ENCODE measurements around the gene ING3. TPM values are rescaled to one million over a fixed set of nuclear protein-coding genes. Genes with fewer than 3 reads are reported as not detected.

Gene ING3
- total and polyA plus RNA-seq, 9 of the 15 experiments (the other 6 are each of a cell fraction or from before 2014, with no cell fraction given), result 22.8 to 233 (median 50.4) TPM

- TF ChIP-seq ZNF518B (CRISPR knock-in tag; IDR thresholded peaks at IDR 0.05) (no peak), RBM14 (IDR thresholded peaks at IDR 0.05; ENCODE audit: borderline replicate concordance, insufficient read depth, low read depth, low read length) (no peak), HMGXB4 (CRISPR knock-in tag; IDR thresholded peaks at IDR 0.05) (no peak), ZBTB12 (CRISPR knock-in tag; IDR thresholded peaks at IDR 0.05) (peak; percentile 74), TCF3 (CRISPR knock-in tag; IDR thresholded peaks at IDR 0.05) (no peak), U2AF1 (optimal IDR thresholded peaks at IDR 0.05; ENCODE audit: low read depth, low read length) (no peak), SFPQ (IDR thresholded peaks at IDR 0.05; ENCODE audit: low read depth, low read length) (no peak), ZKSCAN1 (IDR thresholded peaks at IDR 0.05; ENCODE audit: low read depth, low read length) (no peak), SRSF1 (IDR thresholded peaks at IDR 0.05; ENCODE audit: low read depth, low read length) (no peak), MEF2D (tag; conservative IDR thresholded peaks at IDR 0.05; ENCODE audit: low read depth) (peak; percentile 45; the same call in 1 of the 2 replicates), ZSCAN32 (CRISPR knock-in tag; IDR thresholded peaks at IDR 0.05) (no peak), MAZ (CRISPR knock-in tag; conservative IDR thresholded peaks at IDR 0.05 in 1 of 2, IDR thresholded peaks at IDR 0.05 in 1 of 2) (no peak), SREBF1 (IDR thresholded peaks at IDR 0.05; ENCODE audit: borderline replicate concordance, low read depth, low read length) (no peak), ZNF785 (CRISPR knock-in tag; IDR thresholded peaks at IDR 0.05) (no peak), CCNT2 (IDR thresholded peaks at IDR 0.05; ENCODE audit: borderline replicate concordance, extremely low read depth, insufficient read length, low read depth, low read length) (peak; percentile 34), ZNF511 (CRISPR knock-in tag; IDR thresholded peaks at IDR 0.05) (no peak), CHD1 (IDR thresholded peaks at IDR 0.05; ENCODE audit: low read length) (no peak), CXXC5 (CRISPR knock-in tag; IDR thresholded peaks at IDR 0.05) (peak; percentile 37; the same call in 1 of the 2 replicates)
These were observed 34.7 kb downstream of the ING3 start (continued) for GRCh38 chr7:120985130-120985758.
